Loucy (cell line): ENCODE data around the gene LPCAT2.

Source experiments
- H2AFZ ChIP-seq: fragments of 200-600 bp; sonication (generic); 2 replicates; pipeline ENCODE4 v1.6.0; 2016; ENCODE audit warnings: antibody characterized with exemption, mild to moderate bottlenecking, low read length, moderate library complexity
- H3F3A ChIP-seq: fragments of 200-600 bp; 2 replicates; pipeline ENCODE4 v1.6.0; 2016; ENCODE audit warnings: antibody characterized with exemption, low read depth, mild to moderate bottlenecking
- H3K27me3 ChIP-seq: fragments of 200-600 bp; sonication (generic); 2 replicates; pipeline ENCODE4 v1.6.1; 2014; ENCODE audit warnings: low read length, mild to moderate bottlenecking; ENCODE audit not compliant: insufficient read depth, poor library complexity, severe bottlenecking
- H3K36me3 ChIP-seq: fragments of 200-600 bp; sonication (generic); 2 replicates; pipeline ENCODE4 v1.6.1; 2016; ENCODE audit warnings: low read length; ENCODE audit not compliant: insufficient read depth
- H3K4me1 ChIP-seq: fragments of 200-600 bp; sonication (generic); 2 replicates; pipeline ENCODE4 v1.5.1; 2014; ENCODE audit warnings: low read length, mild to moderate bottlenecking; ENCODE audit not compliant: insufficient read depth, poor library complexity, severe bottlenecking
- H3K4me2 ChIP-seq: fragments of 200-600 bp; sonication (generic); 2 replicates; pipeline ENCODE4 v1.6.0; 2014; ENCODE audit warnings: antibody characterized with exemption, low read length, low read depth, mild to moderate bottlenecking; ENCODE audit not compliant: poor library complexity, severe bottlenecking
- H3K4me3 ChIP-seq: fragments of 200-600 bp; sonication (generic); 2 replicates; pipeline ENCODE4 v1.5.1; 2014; ENCODE audit warnings: low read length, mild to moderate bottlenecking, mixed read lengths; ENCODE audit not compliant: poor library complexity, severe bottlenecking
- H3K79me2 ChIP-seq: fragments of 200-600 bp; sonication (generic); 2 replicates; pipeline ENCODE4 v1.6.1; 2014; ENCODE audit warnings: low read length; ENCODE audit not compliant: insufficient read depth
- H3K9ac ChIP-seq: fragments of 200-600 bp; sonication (generic); 2 replicates; pipeline ENCODE4 v1.6.0; 2014; ENCODE audit warnings: mild to moderate bottlenecking, low read depth, low read length, moderate library complexity; ENCODE audit not compliant: poor library complexity, severe bottlenecking
- H3K9me2 ChIP-seq: fragments of 200-600 bp; sonication (generic); replicated peaks from 2 replicates; pipeline ENCODE4 v1.6.1; 2016; ENCODE audit warnings: low read depth, low read length, mixed read lengths
- H3K9me3 ChIP-seq: fragments of 200-600 bp; sonication (generic); 2 replicates; pipeline ENCODE4 v1.6.1; 2014; ENCODE audit warnings: mild to moderate bottlenecking, antibody characterized with exemption, low read length, low read depth; ENCODE audit not compliant: insufficient read depth
- H4K20me1 ChIP-seq: fragments of 200-600 bp; sonication (generic); 2 replicates; pipeline ENCODE4 v1.6.0; 2014; ENCODE audit warnings: antibody characterized with exemption, low read length, mild to moderate bottlenecking; ENCODE audit not compliant: insufficient read depth, poor library complexity, severe bottlenecking
- EZH2phosphoT487 ChIP-seq: fragments of 200-600 bp; IDR thresholded peaks from 2 replicates; pipeline ENCODE4 v1.6.1; 2018; ENCODE audit warnings: antibody characterized with exemption, mild to moderate bottlenecking, moderate library complexity, borderline replicate concordance
- TF ChIP-seq, protein P1 (sequence below): fragments of 200-600 bp; sonication (generic); conservative IDR thresholded peaks from 2 replicates; pipeline ENCODE4 v1.5.1; 2014; ENCODE audit warnings: mild to moderate bottlenecking, antibody characterized with exemption, low read length

The LPCAT2 gene

DNA sequence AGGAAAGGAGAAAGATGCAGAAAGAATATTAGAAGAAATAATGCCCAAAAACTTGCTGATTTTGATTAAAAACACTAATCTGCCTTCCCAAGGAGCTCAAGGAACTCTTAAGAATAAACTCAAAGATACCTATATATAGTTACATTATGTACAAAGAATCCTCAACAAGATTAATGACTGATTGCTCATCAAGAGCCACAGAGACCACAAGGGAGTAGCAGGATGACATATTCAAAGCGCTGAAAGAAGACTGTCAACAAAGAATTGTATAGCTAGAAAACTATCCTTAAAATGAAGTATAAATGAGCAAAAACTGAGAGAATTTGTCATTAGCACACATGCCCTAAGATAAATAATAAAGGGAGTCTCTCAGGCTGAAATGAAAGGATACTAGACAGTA is 6.2 kb downstream of the LPCAT2 start:
- no peak for TF ChIP-seq EZH2phosphoT487
- TF ChIP-seq, protein P1, sequence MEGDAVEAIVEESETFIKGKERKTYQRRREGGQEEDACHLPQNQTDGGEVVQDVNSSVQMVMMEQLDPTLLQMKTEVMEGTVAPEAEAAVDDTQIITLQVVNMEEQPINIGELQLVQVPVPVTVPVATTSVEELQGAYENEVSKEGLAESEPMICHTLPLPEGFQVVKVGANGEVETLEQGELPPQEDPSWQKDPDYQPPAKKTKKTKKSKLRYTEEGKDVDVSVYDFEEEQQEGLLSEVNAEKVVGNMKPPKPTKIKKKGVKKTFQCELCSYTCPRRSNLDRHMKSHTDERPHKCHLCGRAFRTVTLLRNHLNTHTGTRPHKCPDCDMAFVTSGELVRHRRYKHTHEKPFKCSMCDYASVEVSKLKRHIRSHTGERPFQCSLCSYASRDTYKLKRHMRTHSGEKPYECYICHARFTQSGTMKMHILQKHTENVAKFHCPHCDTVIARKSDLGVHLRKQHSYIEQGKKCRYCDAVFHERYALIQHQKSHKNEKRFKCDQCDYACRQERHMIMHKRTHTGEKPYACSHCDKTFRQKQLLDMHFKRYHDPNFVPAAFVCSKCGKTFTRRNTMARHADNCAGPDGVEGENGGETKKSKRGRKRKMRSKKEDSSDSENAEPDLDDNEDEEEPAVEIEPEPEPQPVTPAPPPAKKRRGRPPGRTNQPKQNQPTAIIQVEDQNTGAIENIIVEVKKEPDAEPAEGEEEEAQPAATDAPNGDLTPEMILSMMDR: no peak
- H3K9me3 ChIP-seq: peaks cover 15% of the 10 kb centered on the region; the same call in 1 of the 2 replicates
- no peaks in the 10 kb centered on the region for H3F3A ChIP-seq

DNA sequence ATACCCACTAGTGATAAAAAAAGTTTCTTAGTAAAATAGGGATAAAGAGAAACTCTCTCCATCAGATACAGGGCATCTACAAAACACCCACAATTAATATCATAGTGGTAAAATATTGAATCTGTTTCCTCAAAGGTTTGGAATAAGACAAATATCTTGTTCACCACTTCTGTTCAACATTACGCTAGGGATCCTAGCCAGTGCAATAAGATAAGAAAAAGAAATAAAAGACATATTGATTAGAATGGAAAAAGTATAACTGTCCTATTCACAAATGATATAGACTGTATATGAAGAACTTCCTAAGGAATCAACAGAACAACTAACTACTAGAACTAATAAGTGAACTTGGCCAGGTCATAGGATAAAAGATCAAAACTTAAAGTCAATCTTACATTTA is 12.9 kb downstream of the LPCAT2 start:
- Histone ChIP-seq H3K9ac (no peak overlapping the region), H2AFZ (no peak overlapping the region), H4K20me1 (no peaks in the 10 kb centered on the region), H3K4me2 (no peak overlapping the region), H3K9me2 (no peaks in the 10 kb centered on the region), H3K27me3 (no peaks in the 10 kb centered on the region), H3F3A (no peaks in the 10 kb centered on the region), H3K4me1 (no peaks in the 10 kb centered on the region), H3K79me2 (no peaks in the 10 kb centered on the region), H3K4me3 (no peak overlapping the region), H3K9me3 (no peaks in the 10 kb centered on the region), H3K36me3 (no peaks in the 10 kb centered on the region)
- no peak for TF ChIP-seq EZH2phosphoT487
- TF ChIP-seq, protein P1: no peak

More for the DNA sequence above, 6.2 kb downstream of the LPCAT2 start:
- H3K9me2 ChIP-seq: no peaks in the 10 kb centered on the region
- H3K4me3 ChIP-seq: no peak overlapping the region
- no peaks in the 10 kb centered on the region for H4K20me1 ChIP-seq
- H3K4me1 ChIP-seq: peaks cover 7% of the 10 kb centered on the region
- no peak overlapping the region for H2AFZ ChIP-seq
- no peaks in the 10 kb centered on the region for H3K79me2 ChIP-seq
- H3K9ac ChIP-seq: no peak overlapping the region
- H3K4me2 ChIP-seq: no peak overlapping the region
- H3K27me3 ChIP-seq: no peaks in the 10 kb centered on the region
- no peaks in the 10 kb centered on the region for H3K36me3 ChIP-seq

DNA sequence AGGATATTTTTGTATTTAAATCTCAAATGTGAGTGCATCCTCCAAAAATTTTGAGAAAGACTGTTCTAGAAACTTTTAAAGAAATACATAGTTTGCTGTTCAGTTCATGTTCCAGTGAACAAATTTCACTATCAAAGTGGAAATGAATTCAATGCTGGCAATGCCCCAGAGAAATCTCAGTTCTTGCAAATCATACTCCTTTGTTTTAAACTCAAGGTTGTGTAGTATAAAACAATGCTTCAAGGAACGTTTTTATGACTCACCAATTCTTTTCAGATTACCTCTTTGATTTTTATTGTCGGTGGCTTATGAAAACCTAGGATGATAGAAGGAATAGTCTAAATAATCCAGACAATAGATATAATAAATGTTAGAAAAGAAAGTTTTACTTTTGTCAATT is 17.6 kb downstream of the LPCAT2 start:
- peaks cover 3% of the 10 kb centered on the region for H3K4me1 ChIP-seq
- no peaks in the 10 kb centered on the region for H3F3A ChIP-seq
- H4K20me1 ChIP-seq: no peaks in the 10 kb centered on the region
- no peak overlapping the region for H3K9ac ChIP-seq
- no peak overlapping the region for H3K4me3 ChIP-seq
- H3K9me2 ChIP-seq: no peaks in the 10 kb centered on the region
- H3K79me2 ChIP-seq: no peaks in the 10 kb centered on the region
- TF ChIP-seq, protein P1: no peak
- no peak overlapping the region for H3K4me2 ChIP-seq
- no peaks in the 10 kb centered on the region for H3K36me3 ChIP-seq
- H3K9me3 ChIP-seq: no peaks in the 10 kb centered on the region
- H2AFZ ChIP-seq: no peak overlapping the region
- H3K27me3 ChIP-seq: no peaks in the 10 kb centered on the region
